ENCODE results near the gene TIMM17A.

DNA sequence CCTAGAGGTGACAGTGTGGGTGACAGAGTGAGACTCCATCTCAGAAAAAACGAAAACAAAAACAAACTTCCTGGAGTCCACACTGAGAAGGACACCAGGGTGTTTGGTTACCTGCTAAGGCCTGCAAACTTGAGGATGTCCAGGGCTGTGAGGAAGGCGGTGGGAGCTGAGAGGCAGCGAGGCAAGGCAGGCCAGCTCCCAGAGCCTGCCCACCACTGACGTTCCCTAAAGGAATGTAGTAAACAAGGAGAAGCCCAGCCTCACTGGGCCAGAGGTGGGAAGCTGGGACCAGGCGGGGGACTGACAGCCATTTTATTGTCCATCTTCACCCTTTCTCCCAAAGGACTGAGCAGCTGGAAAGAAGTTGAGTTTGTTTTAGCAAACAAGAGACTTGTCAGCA, 42.5 kb upstream of the TIMM17A start:
- TF ChIP-seq, protein P1, sequence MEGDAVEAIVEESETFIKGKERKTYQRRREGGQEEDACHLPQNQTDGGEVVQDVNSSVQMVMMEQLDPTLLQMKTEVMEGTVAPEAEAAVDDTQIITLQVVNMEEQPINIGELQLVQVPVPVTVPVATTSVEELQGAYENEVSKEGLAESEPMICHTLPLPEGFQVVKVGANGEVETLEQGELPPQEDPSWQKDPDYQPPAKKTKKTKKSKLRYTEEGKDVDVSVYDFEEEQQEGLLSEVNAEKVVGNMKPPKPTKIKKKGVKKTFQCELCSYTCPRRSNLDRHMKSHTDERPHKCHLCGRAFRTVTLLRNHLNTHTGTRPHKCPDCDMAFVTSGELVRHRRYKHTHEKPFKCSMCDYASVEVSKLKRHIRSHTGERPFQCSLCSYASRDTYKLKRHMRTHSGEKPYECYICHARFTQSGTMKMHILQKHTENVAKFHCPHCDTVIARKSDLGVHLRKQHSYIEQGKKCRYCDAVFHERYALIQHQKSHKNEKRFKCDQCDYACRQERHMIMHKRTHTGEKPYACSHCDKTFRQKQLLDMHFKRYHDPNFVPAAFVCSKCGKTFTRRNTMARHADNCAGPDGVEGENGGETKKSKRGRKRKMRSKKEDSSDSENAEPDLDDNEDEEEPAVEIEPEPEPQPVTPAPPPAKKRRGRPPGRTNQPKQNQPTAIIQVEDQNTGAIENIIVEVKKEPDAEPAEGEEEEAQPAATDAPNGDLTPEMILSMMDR (conservative IDR thresholded peaks at IDR 0.05; ENCODE audit: low read length), result no peak
- no peak for TF ChIP-seq EZH2phosphoT487 (IDR thresholded peaks at IDR 0.05; ENCODE audit: borderline replicate concordance)

Data from Loucy (cell line).